Renal pelvis (tissue), 4 donors: ENCODE results near the gene RIMBP2. TPM values are rescaled to one million over a fixed set of nuclear protein-coding genes. Genes with fewer than 3 reads are reported as not detected.

ENCODE experiments used
- DNase-seq: peaks from one replicate; pipeline ENCODE4 v3.0.0-alpha.2; 2013
- polyA plus RNA-seq, 3 donors: library from polyadenylated mRNA; unstranded; fragments of 120-200 nt; gene quantifications; one replicate each; pipeline ENCODE4 v1.2.1, GENCODE V29; 2013; ENCODE audit not compliant: insufficient read length in 3 of 3

RIMBP2 gene
- polyA plus RNA-seq, 3 donors = 16.2 to 24.9 (median 23.9) TPM

GRCh38 chr12:130375296-130376287 lies 340.5 kb downstream of the RIMBP2 start:
- DNase-seq = no peak

- DNase-seq = no peak
Measured at GRCh38 chr12:130374083-130374482, 342.0 kb downstream of the RIMBP2 start.

DNA sequence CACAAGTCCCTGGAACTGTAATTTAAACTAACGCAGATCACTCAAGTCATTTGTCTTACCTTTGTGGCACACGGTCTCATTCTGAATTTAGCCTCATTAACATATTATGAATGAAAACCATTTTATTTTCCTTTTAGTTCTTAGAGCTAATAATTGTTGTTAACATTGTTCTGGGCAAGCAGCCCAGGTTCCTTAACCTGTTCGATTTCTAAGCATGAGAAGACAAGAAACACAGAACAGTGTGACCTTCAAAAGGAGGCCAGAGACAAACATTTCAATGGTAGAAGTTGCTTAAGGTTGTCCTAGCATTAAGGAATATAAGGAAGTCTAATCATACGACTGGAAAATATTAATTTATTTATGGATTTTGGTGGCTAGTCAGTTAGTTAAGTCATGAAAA lies 343.2 kb downstream of the RIMBP2 start:
- no peak for DNase-seq

DNA sequence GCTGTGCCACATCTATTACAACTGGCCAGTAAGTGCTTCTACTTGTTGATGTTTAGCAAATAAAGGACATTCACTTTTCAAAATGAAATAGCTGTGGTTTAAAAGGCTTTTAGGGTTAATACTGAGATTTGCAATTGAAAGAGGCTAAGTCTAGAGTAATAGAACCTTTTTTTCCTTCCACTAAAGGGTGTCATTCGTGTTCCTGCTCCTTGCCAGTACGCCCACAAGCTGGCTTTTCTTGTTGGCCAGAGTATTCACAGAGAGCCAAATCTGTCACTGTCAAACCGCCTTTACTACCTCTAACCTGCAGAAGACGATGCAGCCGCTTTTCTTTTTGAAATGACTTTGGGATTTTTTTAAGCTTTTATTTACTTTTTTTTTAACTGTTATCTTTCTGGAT lies 344.8 kb downstream of the RIMBP2 start:
- no peak for DNase-seq

GRCh38 chr12:130369816-130370215 lies 346.3 kb downstream of the RIMBP2 start:
- DNase-seq = no peak

GRCh38 chr12:130367523-130367922 lies 348.6 kb downstream of the RIMBP2 start:
- no peak for DNase-seq

- DNase-seq = no peak
Measured at GRCh38 chr12:130367003-130367402, 349.1 kb downstream of the RIMBP2 start.

GRCh38 chr12:130366159-130366558 lies 349.9 kb downstream of the RIMBP2 start:
- no peak for DNase-seq

DNA sequence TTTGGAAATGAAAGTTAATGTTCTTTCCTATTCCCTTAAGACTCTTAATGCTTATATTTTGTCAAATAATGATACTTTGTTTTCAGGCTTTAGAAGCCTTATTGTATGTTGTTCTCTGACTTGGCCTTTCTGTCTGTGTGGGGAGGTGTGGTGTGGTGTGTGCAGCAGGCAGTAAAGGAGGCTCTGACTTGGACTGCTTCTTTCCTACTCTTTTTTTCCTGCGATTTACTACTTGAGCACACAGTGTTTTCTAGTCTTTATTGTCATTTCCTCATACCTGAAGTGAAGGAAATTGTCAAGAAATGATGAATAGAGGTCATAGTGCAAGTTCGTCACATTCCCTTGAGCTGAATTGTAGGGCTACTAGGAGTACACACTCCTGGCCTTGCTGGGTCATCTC lies 351.5 kb downstream of the RIMBP2 start:
- DNase-seq = no peak

DNA sequence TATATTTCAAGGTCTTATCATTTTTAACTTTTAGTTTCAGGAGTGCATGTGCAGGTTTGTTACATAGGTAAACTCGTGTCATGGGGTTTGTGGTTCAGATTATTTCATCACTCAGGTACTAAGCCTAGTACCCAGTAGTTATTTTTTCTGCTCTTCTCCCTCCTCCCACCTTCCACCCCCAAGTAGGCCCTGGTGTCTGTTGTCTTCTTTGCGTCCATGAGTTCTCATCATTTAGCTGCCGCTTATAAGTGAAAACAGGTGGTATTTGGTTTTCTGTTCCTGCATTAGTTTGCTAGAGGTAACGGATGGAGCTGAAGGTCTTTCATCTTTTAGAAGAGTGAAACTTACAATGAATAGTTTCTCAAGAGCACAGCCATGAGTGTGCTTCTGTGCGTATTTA lies 354.0 kb downstream of the RIMBP2 start:
- no peak for DNase-seq

GRCh38 chr12:130357729-130358330 lies 358.3 kb downstream of the RIMBP2 start:
- DNase-seq = no peak

GRCh38 chr12:130357241-130357640 lies 358.9 kb downstream of the RIMBP2 start:
- peak; percentile 34 for DNase-seq

GRCh38 chr12:130356222-130356621 lies 359.9 kb downstream of the RIMBP2 start:
- no peak for DNase-seq

GRCh38 chr12:130354407-130354806 lies 361.7 kb downstream of the RIMBP2 start:
- DNase-seq = no peak

- DNase-seq = no peak
Measured at GRCh38 chr12:130353081-130353480, 363.0 kb downstream of the RIMBP2 start.

DNA sequence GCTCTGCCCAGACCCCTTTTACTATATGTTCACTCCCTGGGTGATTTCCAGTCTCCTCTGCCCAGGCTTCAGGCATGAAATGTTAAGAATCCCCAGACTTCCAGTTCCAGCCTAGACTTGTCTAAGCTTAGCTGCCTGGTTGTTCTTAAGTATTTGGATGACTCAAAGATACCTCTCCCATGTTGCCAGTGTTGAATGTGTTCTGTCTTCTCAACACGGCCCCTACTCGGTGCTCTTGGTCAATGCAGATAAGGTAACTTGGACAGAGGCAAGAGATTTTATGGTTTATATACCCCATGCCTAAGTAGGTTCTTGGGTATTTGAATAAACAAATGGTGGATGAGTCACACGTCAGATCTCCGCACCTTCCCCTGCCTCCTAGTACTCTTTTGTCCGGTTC lies 364.8 kb downstream of the RIMBP2 start:
- DNase-seq = no peak

DNA sequence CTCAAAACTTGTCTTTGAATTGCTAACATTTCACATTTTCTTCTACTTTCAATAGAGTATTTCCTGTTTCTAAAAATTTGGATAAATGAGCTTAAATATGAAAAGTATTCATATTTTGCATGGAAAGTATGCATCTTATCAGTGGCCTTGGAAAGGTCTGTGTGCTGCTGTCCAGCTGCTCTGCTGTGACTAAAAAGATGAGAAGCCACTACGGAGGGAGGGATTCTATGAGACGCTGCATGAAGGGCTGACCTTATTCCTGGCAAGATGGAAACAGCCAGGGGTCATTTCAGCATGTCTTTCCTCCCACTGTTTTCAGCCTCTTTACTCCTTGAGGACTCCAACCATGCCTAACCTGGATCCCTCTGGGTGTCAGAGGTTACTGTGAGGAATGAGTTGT lies 365.4 kb downstream of the RIMBP2 start:
- DNase-seq = no peak

GRCh38 chr12:130347588-130347987 lies 368.5 kb downstream of the RIMBP2 start:
- DNase-seq = no peak

Other genes with a start within 250 kb of the RIMBP2 start
- 10 to 100 TPM; 21.2 to 38.7 (median 28.0) TPM for gene STX2, start 123.0 kb upstream of the RIMBP2 start, polyA plus RNA-seq
- gene RAN, start 155.8 kb upstream of the RIMBP2 start, polyA plus RNA-seq = 100 to 1,000 TPM; 578 to 720 (median 639) TPM
- gene ADGRD1, start 237.6 kb upstream of the RIMBP2 start, polyA plus RNA-seq = 10 to 100 TPM; 10.3 to 16.2 (median 12.8) TPM